ENCODE results near the gene CENPN. TPM values are rescaled to one million over a fixed set of nuclear protein-coding genes. Genes with fewer than 3 reads are reported as not detected.

The CENPN gene
- total RNA-seq, 1 donor from 2014 or later: 55.5 TPM

DNA sequence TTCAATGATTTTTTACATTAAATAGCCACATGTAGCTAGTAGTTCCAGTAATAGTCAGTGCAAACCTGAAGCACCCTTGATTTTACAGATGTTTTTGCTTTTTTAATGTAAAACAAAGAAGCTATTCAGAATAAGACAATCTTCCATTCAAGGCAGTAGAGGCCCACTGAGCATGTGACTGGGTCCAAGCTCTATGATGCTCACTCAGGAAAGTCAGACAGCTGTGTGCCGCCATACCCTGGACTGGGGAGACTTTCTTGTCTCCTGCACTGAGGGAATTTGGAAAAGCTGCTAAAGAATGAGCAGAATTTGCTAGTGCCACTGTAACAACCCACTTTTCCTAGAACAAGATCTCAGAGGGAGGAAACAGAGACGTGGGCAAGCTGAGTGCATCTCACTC, 11.5 kb downstream of the CENPN start:
- intact Hi-C loops (cut with micrococcal nuclease): no loop called here

- intact Hi-C loops (cut with micrococcal nuclease): no loop called here
These were observed 19.4 kb downstream of the CENPN start for GRCh38 chr16:81026429-81026828.

DNA sequence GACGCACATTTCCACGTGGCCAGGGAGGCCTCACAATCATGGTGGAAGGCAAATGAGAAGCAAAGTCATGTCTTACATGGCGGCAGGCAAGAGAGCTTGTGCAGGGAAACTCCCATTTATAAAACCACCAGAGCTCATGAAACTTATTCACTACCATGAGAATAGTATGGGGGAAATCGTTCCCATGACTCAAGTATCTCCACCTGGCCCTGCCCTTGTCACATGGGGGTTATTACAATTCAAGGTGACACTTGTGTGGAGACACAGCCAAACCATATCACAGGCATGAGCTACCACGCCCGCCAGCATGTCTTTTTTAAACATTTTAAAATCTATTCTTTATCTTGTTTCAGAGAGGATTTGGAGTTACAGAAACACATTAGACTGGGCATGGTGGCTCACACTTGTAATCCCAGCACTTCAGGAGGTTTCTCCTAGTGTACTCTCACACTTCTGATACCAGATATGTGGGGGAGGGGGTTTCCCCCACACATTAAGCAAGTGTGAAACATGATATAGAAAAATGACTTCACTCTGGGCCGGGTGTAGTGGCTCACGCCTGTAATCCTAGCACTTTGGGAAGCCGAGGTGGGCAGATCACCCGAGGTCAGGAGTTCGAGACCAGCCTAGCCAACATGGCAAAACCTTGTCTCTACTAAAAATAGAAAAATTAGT, 23.1 kb downstream of the CENPN start:
- intact Hi-C loops (cut with micrococcal nuclease): no loop called here

GRCh38 chr16:81035398-81035974, 28.5 kb downstream of the CENPN start, which contains the start of gene ATMIN:
ATMIN (plus strand) TSS chr16:81035842; CDS start chr16:81035871, 29 bp downstream.
- intact Hi-C loops (cut with micrococcal nuclease): loop anchor here (1.0 kb wide), 4 partner anchors 28 to 703 kb away; partner anchors contain the start of genes CENPN and GCSH

DNA sequence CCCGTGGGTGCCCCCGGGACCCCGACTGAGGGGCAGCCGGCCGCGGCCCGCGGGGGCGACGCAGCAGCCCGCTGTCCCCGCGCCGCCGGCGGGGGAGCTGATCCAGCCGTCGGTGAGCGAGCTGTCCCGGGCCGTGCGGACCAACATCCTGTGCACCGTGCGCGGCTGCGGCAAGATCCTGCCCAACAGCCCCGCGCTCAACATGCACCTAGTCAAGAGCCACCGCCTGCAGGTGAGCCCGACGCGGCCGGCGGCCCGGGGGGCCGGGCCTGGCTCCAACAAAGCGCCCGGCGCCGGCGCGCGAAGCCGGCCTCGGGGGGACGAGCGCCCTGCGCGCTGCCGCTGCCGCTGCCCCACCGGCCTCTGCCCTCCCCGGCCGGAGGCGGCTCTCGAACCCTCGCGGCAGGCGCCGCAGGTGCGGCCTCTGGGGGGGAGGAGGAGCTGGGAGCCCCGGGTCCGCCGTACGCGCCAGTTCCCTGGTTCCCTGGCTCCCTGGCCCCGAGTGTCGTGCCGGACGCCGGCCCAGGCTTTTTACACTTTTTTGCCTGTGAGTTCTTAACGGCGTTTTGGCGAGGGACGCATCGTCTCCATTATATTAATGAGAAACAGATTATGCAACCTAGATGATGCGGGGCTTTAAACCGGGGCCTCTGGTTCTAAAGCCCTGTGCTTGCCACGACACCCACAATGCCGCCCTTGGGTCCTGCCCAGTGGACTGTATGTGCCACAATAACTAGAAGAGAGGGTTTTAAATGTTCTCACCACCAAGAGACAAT, 29.1 kb downstream of the CENPN start:
- intact Hi-C loops (cut with micrococcal nuclease): loop anchor here (1.0 kb wide), 5 partner anchors 29 to 702 kb away; partner anchors contain the start of genes CENPN, GAN and GCSH

GRCh38 chr16:81036751-81037350, 29.8 kb downstream of the CENPN start:
- intact Hi-C loops (cut with micrococcal nuclease): loop anchor here (1.0 kb wide), 1 partner anchor 277 kb away; the partner anchor contains the start of gene GAN

DNA sequence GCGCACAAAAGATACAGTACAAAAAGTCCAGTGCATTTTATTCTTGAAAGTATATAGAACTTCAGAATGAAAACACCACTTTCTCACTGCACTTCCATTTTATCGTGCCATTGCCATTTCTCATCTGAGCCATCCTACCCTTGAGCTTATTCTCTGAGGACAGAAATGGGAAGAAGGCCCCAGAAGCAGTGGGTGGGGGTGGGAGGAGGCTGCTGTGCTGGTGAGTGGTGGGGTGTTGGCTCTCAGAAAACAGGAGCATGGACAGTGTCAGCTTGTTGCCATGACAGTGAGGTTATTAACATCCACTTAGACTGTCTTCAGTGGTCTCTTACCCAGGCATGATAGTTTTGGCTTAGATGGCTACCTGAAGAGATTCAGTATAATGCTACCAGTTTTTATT, 33.1 kb downstream of the CENPN start:
- intact Hi-C loops (cut with micrococcal nuclease): no loop called here

DNA sequence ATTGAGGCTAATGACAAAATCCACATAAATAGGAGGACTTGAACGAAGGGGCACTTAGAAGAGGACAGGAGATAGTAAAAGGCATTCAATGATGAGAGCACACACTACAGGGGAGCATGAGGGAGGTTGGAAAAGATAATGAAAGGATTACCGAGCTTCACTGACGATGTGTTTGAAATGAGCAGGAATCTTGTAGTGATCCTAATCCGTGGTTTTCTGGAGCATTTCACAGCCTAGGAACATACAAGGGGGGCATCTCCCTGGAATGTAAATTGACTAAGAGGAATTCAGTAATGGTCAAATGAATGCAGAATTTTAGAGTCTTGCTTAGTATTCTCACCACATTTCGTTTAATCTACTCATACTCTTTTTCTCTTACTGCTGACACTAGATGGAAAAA, 33.8 kb downstream of the CENPN start:
- intact Hi-C loops (cut with micrococcal nuclease): no loop called here

GRCh38 chr16:81041696-81042095, 34.7 kb downstream of the CENPN start:
- intact Hi-C loops (cut with micrococcal nuclease): no loop called here

- intact Hi-C loops (cut with micrococcal nuclease): no loop called here
These were observed 35.8 kb downstream of the CENPN start for GRCh38 chr16:81042821-81043220.

DNA sequence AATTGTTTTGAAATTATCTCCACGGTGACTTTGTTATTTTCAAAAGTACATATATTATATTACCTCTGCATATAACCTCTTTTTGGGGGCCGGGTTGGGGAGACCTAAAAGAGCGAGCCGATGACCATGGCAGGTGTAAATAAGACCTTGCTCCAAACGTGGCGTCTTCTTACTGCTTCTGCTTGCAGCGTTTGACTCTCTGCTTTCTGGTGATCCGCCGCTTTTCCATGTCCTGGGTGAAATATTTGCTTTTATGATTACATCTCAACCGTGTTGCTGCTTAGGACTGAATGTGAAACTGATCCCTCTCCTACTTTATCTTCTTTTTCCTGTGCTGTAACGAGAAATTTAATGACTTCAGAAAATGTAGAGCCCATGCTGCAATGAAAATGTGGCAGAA, 46.7 kb downstream of the CENPN start:
- intact Hi-C loops (cut with micrococcal nuclease): no loop called here

- intact Hi-C loops (cut with micrococcal nuclease): no loop called here
These were observed 53.7 kb downstream of the CENPN start for GRCh38 chr16:81060576-81061306.

DNA sequence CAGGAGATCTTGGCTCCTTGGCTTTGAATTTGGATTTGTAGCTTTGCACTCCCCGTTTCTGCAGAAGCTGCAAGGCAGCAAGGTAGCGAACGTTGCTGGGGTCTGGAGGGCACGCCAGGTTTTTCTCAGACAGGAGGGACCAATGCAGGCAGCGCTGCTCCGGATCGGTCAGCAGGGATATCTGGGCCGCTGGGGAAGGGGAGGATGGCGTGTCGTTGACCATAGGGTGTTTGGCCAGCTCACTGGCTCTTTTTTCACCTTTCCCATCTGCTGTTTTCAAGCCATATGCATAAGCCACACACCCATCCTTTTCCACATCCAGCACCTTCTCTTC, 54.3 kb downstream of the CENPN start:
- intact Hi-C loops (cut with micrococcal nuclease): no loop called here

- intact Hi-C loops (cut with micrococcal nuclease): no loop called here
These were observed 55.0 kb downstream of the CENPN start for GRCh38 chr16:81061871-81062608.

DNA sequence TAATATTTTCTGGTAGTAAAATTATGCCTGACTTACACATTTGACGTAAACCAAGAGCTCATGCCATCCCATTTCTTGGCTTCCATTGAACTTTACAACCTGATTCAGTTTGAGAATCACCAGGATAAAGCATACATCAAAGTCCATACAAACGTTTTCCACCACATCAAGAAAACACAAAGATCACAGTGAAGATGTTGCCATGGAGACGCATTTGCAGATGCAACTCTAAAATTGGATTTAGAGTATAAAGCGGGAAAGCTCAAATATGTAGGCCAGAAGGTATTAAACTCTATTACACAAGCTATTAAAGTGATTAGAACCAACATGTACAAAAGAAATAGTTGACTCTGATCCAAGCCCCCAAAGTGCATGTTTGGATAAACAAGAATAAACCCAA, 59.7 kb downstream of the CENPN start:
- intact Hi-C loops (cut with micrococcal nuclease): no loop called here

- intact Hi-C loops (cut with micrococcal nuclease): no loop called here
These were observed 60.2 kb downstream of the CENPN start for GRCh38 chr16:81067166-81067565.

DNA sequence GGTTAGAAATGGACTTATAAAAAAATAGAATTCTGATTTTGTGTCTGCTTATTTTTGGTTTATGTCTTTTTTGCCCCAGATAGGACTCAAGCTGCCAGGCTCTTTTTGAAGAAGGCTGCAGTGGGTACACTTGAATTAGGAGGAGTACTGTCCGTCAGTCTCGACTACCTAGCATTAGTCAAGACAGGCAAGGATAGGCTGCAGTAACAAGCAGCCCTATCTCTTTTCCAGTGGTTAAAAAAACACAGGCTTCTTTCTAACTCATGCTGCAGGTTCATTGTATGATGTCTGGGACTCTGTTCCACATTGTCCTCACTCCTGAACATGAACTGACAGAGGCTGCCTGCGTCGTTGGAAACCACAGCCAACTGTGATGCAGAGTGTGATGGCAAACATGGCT, 62.0 kb downstream of the CENPN start:
- intact Hi-C loops (cut with micrococcal nuclease): no loop called here

- intact Hi-C loops (cut with micrococcal nuclease): loop anchor here (10.0 kb wide), 1 partner anchor 374 kb away; the partner anchor contains the start of gene CMIP
These were observed 64.0 kb downstream of the CENPN start for GRCh38 chr16:81070979-81071378.

- intact Hi-C loops (cut with micrococcal nuclease): loop anchor here (10.0 kb wide), 1 partner anchor 373 kb away; the partner anchor contains the start of gene CMIP
These were observed 64.8 kb downstream of the CENPN start for GRCh38 chr16:81071805-81072204.
